GM21576 (cell line): ENCODE results near the gene AGPAT3.
"Not testable (repeated sequence)": the region's sequence is repeated elsewhere in the genome, so short reads cannot be mapped to it uniquely, and the experiment has no call there.

Experiments
- ATAC-seq: cut with Tn5 transposase; IDR thresholded peaks from one replicate; pipeline ENCODE4 v1.9.1; 2021; ENCODE audit warnings: mild to moderate bottlenecking, moderate library complexity; ENCODE audit not compliant: unreplicated experiment

Gene AGPAT3

GRCh38 chr21:43864962-43865539 lies at the start of gene AGPAT3:
AGPAT3 (plus strand) TSS chr21:43865223; CDS start chr21:43959682, 94,459 bp downstream.
- ATAC-seq, result no peak

- no peak for ATAC-seq
Observed at GRCh38 chr21:43815991-43816390, 49.0 kb upstream of the AGPAT3 start.

GRCh38 chr21:43816611-43817071 lies 48.4 kb upstream of the AGPAT3 start:
- ATAC-seq, result no peak

- ATAC-seq, result no peak
Observed at GRCh38 chr21:43817157-43818086, 47.6 kb upstream of the AGPAT3 start.

GRCh38 chr21:43818685-43819084 lies 46.3 kb upstream of the AGPAT3 start:
- no peak for ATAC-seq

GRCh38 chr21:43819511-43820405 lies 45.3 kb upstream of the AGPAT3 start:
- ATAC-seq, result no peak

- no peak for ATAC-seq
Observed at GRCh38 chr21:43820466-43820865, 44.6 kb upstream of the AGPAT3 start.

- not testable (repeated sequence) for ATAC-seq
Observed at GRCh38 chr21:43822166-43822565, 42.9 kb upstream of the AGPAT3 start.

- ATAC-seq, result not testable (repeated sequence)
Observed at GRCh38 chr21:43822741-43823140, 42.3 kb upstream of the AGPAT3 start.

- no peak for ATAC-seq
Observed at GRCh38 chr21:43824333-43825241, 40.4 kb upstream of the AGPAT3 start.

GRCh38 chr21:43825242-43825935 lies 39.6 kb upstream of the AGPAT3 start:
- ATAC-seq, result no peak

- no peak for ATAC-seq
Observed at GRCh38 chr21:43825936-43826622, 38.9 kb upstream of the AGPAT3 start.

- ATAC-seq, result no peak
Observed at GRCh38 chr21:43826623-43826974, 38.4 kb upstream of the AGPAT3 start.

- ATAC-seq, result no peak
Observed at GRCh38 chr21:43827015-43827611, 37.9 kb upstream of the AGPAT3 start.

- ATAC-seq, result no peak
Observed at GRCh38 chr21:43829161-43829560, 35.9 kb upstream of the AGPAT3 start.

- ATAC-seq, result no peak
Observed at GRCh38 chr21:43829575-43830119, 35.4 kb upstream of the AGPAT3 start.

GRCh38 chr21:43832158-43832550 lies 32.9 kb upstream of the AGPAT3 start:
- ATAC-seq, result no peak

- no peak for ATAC-seq
Observed at GRCh38 chr21:43832648-43833047, 32.4 kb upstream of the AGPAT3 start.
